H1 (cell line): ENCODE data around the gene DOK6. TPM values are rescaled to one million over a fixed set of nuclear protein-coding genes. Genes with fewer than 3 reads are reported as not detected.

ENCODE experiments used
- ASH2L ChIP-seq: fragments of 200-600, 300-600 bp; sonication (generic); IDR thresholded peaks from one replicate; pipeline ENCODE4 v1.7.1; 2017; ENCODE audit warnings: low read length
- EZH2 ChIP-seq: fragments of 200-600 bp; sonication (generic); IDR thresholded peaks from 2 replicates; pipeline ENCODE4 v1.7.1; 2012; ENCODE audit warnings: low read depth, mild to moderate bottlenecking, moderate library complexity, low read length, inconsistent platforms; ENCODE audit not compliant: severe bottlenecking
- JUND ChIP-seq: IDR thresholded peaks from 2 replicates; pipeline ENCODE4 v1.6.1; 2011; ENCODE audit warnings: mild to moderate bottlenecking, improper control_type of control experiment, low read length
- MAFK ChIP-seq: IDR thresholded peaks from 2 replicates; pipeline ENCODE4 v1.6.1; 2012; ENCODE audit warnings: low read depth, mild to moderate bottlenecking, improper control_type of control experiment, low read length
- NANOG ChIP-seq: IDR thresholded peaks from 2 replicates; pipeline ENCODE4 v1.6.1; 2011; ENCODE audit warnings: low read length, low read depth, mild to moderate bottlenecking, inconsistent platforms; ENCODE audit not compliant: insufficient read depth, poor library complexity, severe bottlenecking
- POU5F1 ChIP-seq: IDR thresholded peaks from 2 replicates; pipeline ENCODE4 v1.6.1; 2011; ENCODE audit warnings: low read depth, mild to moderate bottlenecking, low read length, moderate library complexity
- RAD21 ChIP-seq, 2 experiments: IDR thresholded peaks in 1 of 2; conservative IDR thresholded peaks in 1 of 2; 2 replicates each; pipeline ENCODE4 v1.6.1; 2011; ENCODE audit warnings: low read depth in 2 of 2, low read length in 2 of 2, improper control_type of control experiment in 1 of 2, inconsistent platforms in 1 of 2, mild to moderate bottlenecking in 1 of 2, moderate library complexity in 1 of 2
- SP4 ChIP-seq: IDR thresholded peaks from 2 replicates; pipeline ENCODE4 v1.6.1; 2012; ENCODE audit warnings: low read length, inconsistent platforms
- SUZ12 ChIP-seq: fragments of 200-600 bp; sonication (generic); IDR thresholded peaks from 2 replicates; pipeline ENCODE4 v1.6.1; 2012; ENCODE audit warnings: mild to moderate bottlenecking, inconsistent platforms, low read length, moderate library complexity, mixed read lengths
- polyA plus RNA-seq, 7 experiments: library from polyadenylated mRNA; depleted of rRNA in 3 of 7; stranded (reverse) in 5 of 7; unstranded in 2 of 7; fragments of >200 nt in 5 of 7; fragments of 200-250 nt in 2 of 7; gene quantifications; 1 replicate in 5 of 7; 2 replicates in 1 of 7; 4 replicates in 1 of 7; pipeline versions ENCODE4 v1.2.1 to v1.2.3, GENCODE V29; 2011 to 2013; ENCODE audit warnings: missing spikeins in 2 of 7, mixed read lengths in 2 of 7
- total RNA-seq: library from RNA; stranded (reverse); fragmentation: NEBNext Ultra II Directional; extraction: Animal tissue kit (Norgen Biotek cat#: 25700); gene quantifications from 2 replicates; pipeline ENCODE4 v1.2.1, GENCODE V29; 2021
- TF ChIP-seq, protein P1 (sequence below): fragments of 300-600 bp; sonication (generic); IDR thresholded peaks from 2 replicates; pipeline ENCODE4 v1.7.1; 2012; ENCODE audit warnings: low read length, moderate library complexity, mild to moderate bottlenecking, inconsistent platforms; ENCODE audit not compliant: insufficient replicate concordance
- TF ChIP-seq, protein P2 (sequence below): IDR thresholded peaks from 2 replicates; pipeline ENCODE4 v1.6.1; 2012; ENCODE audit warnings: inconsistent platforms

DOK6 gene
- total and polyA plus RNA-seq, 2 of the 8 experiments (the other 6 are each of a cell fraction or from before 2014, with no cell fraction given): 0.33 to 0.50 TPM

DNA sequence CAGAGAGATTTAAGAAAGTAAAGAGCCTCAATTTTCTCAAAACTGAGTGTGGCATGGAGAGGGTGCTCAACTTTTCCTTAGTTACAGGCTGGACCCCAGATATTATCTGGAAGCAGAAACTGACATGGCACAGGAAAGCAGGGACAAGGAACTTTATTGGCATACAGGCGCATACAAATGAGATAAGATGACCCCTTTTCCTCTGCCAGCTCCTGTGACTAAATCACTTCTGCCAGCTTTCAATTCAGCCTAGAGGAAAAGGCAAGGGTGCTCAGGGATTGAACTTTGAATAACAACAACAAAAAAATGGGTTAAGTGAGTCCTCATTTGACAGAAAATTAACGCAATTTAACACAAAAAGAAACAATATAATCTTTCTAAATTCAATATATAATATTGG lies 284.1 kb downstream of the DOK6 start (continued):
- TF ChIP-seq, protein P1, sequence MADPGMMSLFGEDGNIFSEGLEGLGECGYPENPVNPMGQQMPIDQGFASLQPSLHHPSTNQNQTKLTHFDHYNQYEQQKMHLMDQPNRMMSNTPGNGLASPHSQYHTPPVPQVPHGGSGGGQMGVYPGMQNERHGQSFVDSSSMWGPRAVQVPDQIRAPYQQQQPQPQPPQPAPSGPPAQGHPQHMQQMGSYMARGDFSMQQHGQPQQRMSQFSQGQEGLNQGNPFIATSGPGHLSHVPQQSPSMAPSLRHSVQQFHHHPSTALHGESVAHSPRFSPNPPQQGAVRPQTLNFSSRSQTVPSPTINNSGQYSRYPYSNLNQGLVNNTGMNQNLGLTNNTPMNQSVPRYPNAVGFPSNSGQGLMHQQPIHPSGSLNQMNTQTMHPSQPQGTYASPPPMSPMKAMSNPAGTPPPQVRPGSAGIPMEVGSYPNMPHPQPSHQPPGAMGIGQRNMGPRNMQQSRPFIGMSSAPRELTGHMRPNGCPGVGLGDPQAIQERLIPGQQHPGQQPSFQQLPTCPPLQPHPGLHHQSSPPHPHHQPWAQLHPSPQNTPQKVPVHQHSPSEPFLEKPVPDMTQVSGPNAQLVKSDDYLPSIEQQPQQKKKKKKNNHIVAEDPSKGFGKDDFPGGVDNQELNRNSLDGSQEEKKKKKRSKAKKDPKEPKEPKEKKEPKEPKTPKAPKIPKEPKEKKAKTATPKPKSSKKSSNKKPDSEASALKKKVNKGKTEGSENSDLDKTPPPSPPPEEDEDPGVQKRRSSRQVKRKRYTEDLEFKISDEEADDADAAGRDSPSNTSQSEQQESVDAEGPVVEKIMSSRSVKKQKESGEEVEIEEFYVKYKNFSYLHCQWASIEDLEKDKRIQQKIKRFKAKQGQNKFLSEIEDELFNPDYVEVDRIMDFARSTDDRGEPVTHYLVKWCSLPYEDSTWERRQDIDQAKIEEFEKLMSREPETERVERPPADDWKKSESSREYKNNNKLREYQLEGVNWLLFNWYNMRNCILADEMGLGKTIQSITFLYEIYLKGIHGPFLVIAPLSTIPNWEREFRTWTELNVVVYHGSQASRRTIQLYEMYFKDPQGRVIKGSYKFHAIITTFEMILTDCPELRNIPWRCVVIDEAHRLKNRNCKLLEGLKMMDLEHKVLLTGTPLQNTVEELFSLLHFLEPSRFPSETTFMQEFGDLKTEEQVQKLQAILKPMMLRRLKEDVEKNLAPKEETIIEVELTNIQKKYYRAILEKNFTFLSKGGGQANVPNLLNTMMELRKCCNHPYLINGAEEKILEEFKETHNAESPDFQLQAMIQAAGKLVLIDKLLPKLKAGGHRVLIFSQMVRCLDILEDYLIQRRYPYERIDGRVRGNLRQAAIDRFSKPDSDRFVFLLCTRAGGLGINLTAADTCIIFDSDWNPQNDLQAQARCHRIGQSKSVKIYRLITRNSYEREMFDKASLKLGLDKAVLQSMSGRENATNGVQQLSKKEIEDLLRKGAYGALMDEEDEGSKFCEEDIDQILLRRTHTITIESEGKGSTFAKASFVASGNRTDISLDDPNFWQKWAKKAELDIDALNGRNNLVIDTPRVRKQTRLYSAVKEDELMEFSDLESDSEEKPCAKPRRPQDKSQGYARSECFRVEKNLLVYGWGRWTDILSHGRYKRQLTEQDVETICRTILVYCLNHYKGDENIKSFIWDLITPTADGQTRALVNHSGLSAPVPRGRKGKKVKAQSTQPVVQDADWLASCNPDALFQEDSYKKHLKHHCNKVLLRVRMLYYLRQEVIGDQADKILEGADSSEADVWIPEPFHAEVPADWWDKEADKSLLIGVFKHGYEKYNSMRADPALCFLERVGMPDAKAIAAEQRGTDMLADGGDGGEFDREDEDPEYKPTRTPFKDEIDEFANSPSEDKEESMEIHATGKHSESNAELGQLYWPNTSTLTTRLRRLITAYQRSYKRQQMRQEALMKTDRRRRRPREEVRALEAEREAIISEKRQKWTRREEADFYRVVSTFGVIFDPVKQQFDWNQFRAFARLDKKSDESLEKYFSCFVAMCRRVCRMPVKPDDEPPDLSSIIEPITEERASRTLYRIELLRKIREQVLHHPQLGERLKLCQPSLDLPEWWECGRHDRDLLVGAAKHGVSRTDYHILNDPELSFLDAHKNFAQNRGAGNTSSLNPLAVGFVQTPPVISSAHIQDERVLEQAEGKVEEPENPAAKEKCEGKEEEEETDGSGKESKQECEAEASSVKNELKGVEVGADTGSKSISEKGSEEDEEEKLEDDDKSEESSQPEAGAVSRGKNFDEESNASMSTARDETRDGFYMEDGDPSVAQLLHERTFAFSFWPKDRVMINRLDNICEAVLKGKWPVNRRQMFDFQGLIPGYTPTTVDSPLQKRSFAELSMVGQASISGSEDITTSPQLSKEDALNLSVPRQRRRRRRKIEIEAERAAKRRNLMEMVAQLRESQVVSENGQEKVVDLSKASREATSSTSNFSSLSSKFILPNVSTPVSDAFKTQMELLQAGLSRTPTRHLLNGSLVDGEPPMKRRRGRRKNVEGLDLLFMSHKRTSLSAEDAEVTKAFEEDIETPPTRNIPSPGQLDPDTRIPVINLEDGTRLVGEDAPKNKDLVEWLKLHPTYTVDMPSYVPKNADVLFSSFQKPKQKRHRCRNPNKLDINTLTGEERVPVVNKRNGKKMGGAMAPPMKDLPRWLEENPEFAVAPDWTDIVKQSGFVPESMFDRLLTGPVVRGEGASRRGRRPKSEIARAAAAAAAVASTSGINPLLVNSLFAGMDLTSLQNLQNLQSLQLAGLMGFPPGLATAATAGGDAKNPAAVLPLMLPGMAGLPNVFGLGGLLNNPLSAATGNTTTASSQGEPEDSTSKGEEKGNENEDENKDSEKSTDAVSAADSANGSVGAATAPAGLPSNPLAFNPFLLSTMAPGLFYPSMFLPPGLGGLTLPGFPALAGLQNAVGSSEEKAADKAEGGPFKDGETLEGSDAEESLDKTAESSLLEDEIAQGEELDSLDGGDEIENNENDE: no peak
- TF ChIP-seq EZH2 (no peak), SUZ12 (no peak), NANOG (no peak), ASH2L (no peak), JUND (no peak), RAD21 (IDR thresholded peaks at IDR 0.05 in 1 of 2, conservative IDR thresholded peaks at IDR 0.05 in 1 of 2; ENCODE audit: low read depth in 2 of 2, low read length in 2 of 2) (no peak), SP4 (no peak), MAFK (no peak), POU5F1 (no peak)
- TF ChIP-seq, protein P2, sequence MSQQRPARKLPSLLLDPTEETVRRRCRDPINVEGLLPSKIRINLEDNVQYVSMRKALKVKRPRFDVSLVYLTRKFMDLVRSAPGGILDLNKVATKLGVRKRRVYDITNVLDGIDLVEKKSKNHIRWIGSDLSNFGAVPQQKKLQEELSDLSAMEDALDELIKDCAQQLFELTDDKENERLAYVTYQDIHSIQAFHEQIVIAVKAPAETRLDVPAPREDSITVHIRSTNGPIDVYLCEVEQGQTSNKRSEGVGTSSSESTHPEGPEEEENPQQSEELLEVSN: no peak
